ENCODE results near the gene OR1F1. TPM values are rescaled to one million over a fixed set of nuclear protein-coding genes. Genes with fewer than 3 reads are reported as not detected.

OR1F1 gene
- total RNA-seq: not detected in 2 replicates

GRCh38 chr16:3187798-3188674, at the start of gene OR1F1:
Gene OR1F1 (plus strand): TSS chr16:3188204.

GRCh38 chr16:3234857-3235561, 47.0 kb downstream of the OR1F1 start, which contains the start of gene ZNF200:
Gene ZNF200 (minus strand): TSS chr16:3235158. CDS start chr16:3233755, 1,403 bp downstream.

Other genes starting within 250 kb of the OR1F1 start
- gene KREMEN2, start 223.9 kb upstream of the OR1F1 start, total RNA-seq: not detected in 2 replicates
- 9.1 and 15.3 TPM in 2 replicates for gene PAQR4, start 218.9 kb upstream of the OR1F1 start, total RNA-seq
- 7.9 and 8.1 TPM in 2 replicates for gene PKMYT1, start 207.8 kb upstream of the OR1F1 start, total RNA-seq
- gene CLDN9, start 175.3 kb upstream of the OR1F1 start, total RNA-seq: not detected in 2 replicates
- not detected in 2 replicates for gene CLDN6, start 170.0 kb upstream of the OR1F1 start, total RNA-seq
- 244 and 303 TPM in 2 replicates for gene TNFRSF12A, start 167.8 kb upstream of the OR1F1 start, total RNA-seq
- 2.9 and 7.0 TPM in 2 replicates for gene HCFC1R1, start 164.3 kb upstream of the OR1F1 start, total RNA-seq
- gene THOC6, start 164.2 kb upstream of the OR1F1 start, total RNA-seq: 25.3 and 36.8 TPM in 2 replicates
- not detected in 2 replicates for gene BICDL2, start 151.3 kb upstream of the OR1F1 start, total RNA-seq
- gene MMP25, start 141.6 kb upstream of the OR1F1 start, total RNA-seq: under 0.01 TPM in 1 of 2 replicates, not detected in the other
- 41.9 and 78.6 TPM in 2 replicates for gene IL32, start 122.6 kb upstream of the OR1F1 start, total RNA-seq
- gene ZSCAN10, start 88.9 kb upstream of the OR1F1 start, total RNA-seq: not detected in 2 replicates
- gene ZNF205, start 75.6 kb upstream of the OR1F1 start, total RNA-seq: 20.1 and 29.9 TPM in 2 replicates
- 3.5 and 4.5 TPM in 2 replicates for gene ZNF213, start 53.2 kb upstream of the OR1F1 start, total RNA-seq
- gene ZNF200, start 47.0 kb downstream of the OR1F1 start, total RNA-seq: 10.1 and 11.9 TPM in 2 replicates
- not detected in 2 replicates for gene MEFV, start 68.4 kb downstream of the OR1F1 start, total RNA-seq
- 45.5 and 54.9 TPM in 2 replicates for gene ZNF263, start 95.3 kb downstream of the OR1F1 start, total RNA-seq
- gene TIGD7, start 117.2 kb downstream of the OR1F1 start, total RNA-seq: 2.3 TPM in 2 replicates
- 15.3 and 20.4 TPM in 2 replicates for gene ZNF75A, start 117.3 kb downstream of the OR1F1 start, total RNA-seq
- 0.15 TPM in 1 of 2 replicates, not detected in the other for gene OR2C1, start 167.7 kb downstream of the OR1F1 start, total RNA-seq
- 9.1 and 10.1 TPM in 2 replicates for gene ZSCAN32, start 212.8 kb downstream of the OR1F1 start, total RNA-seq
- 4.3 and 4.9 TPM in 2 replicates for gene ZNF174, start 213.0 kb downstream of the OR1F1 start, total RNA-seq

All from epithelial cell of umbilical artery (primary cell).